LNCAP (cell line): ENCODE data around the gene BIRC3.

Experiments
- CTCF ChIP-seq: fragments of 450-650 bp; IDR thresholded peaks from 2 replicates; pipeline ENCODE4 v1.5.1; 2017; ENCODE audit warnings: mild to moderate bottlenecking

BIRC3 gene

GRCh38 chr11:102276362-102276761, 40.9 kb upstream of the BIRC3 start:
- no peak for TF ChIP-seq CTCF

GRCh38 chr11:102276783-102277182, 40.5 kb upstream of the BIRC3 start:
- TF ChIP-seq CTCF, result no peak

- no peak; the same call in 1 of the 2 replicates for TF ChIP-seq CTCF
These were observed 37.6 kb upstream of the BIRC3 start for GRCh38 chr11:102279641-102280170.

DNA sequence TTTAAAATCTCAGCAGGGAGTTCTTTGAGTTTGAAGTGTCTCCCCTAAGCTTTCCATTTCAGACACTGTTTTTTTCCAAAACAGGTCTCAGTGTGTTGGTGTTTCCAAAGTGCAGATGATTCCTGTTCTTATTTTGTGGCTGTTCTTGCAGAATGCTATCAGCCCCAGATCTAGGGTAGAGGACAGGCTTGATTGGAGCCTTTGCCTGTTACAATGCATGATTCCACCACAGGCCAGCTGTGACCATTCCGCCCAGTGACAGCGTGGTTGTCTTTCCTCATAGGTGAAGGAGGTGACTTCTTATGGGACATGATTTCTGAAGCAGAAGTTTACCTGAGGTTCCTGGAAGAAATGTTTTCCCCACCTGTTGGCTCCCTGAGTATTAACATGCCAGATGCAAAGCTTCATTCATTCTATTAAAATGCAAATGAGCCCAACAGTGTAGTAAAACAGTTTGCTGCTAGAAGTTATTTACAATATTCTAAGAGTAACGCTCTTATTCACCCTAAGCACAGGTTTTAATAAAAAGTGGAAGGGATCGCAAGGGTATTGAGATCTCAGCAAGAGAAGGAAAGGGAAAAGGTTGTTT, 36.9 kb upstream of the BIRC3 start:
- no peak for TF ChIP-seq CTCF

GRCh38 chr11:102283116-102283485, 34.2 kb upstream of the BIRC3 start:
- TF ChIP-seq CTCF, result no peak

DNA sequence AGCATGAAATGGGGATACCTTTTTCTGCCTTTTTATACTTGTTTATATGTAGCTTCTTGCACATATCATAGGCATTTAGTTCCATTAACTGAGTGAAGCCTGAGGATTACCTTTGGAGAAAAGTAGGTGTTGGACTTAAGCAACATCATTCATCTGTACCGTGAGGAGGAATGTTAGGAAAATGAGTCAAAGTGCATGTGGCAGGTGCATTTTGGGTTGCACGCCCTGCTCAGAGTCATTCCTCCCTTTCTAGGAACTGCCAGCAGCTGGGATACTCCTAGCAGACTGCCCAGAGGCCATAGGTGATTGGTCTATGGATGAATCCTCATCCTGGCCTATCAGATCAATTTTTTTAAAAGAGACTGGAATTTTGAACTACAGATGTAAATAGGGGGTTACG, 33.3 kb upstream of the BIRC3 start:
- TF ChIP-seq CTCF, result no peak

GRCh38 chr11:102286292-102286691, 31.0 kb upstream of the BIRC3 start:
- no peak for TF ChIP-seq CTCF
